ENCODE data around the gene DTL. TPM values are rescaled to one million over a fixed set of nuclear protein-coding genes. Genes with fewer than 3 reads are reported as not detected.
A peak's percentile ranks its signal among the peaks of the same experiment; 100 is the strongest.

The DTL gene
- polyA plus RNA-seq, 1 donor, result 7.8 TPM

DNA sequence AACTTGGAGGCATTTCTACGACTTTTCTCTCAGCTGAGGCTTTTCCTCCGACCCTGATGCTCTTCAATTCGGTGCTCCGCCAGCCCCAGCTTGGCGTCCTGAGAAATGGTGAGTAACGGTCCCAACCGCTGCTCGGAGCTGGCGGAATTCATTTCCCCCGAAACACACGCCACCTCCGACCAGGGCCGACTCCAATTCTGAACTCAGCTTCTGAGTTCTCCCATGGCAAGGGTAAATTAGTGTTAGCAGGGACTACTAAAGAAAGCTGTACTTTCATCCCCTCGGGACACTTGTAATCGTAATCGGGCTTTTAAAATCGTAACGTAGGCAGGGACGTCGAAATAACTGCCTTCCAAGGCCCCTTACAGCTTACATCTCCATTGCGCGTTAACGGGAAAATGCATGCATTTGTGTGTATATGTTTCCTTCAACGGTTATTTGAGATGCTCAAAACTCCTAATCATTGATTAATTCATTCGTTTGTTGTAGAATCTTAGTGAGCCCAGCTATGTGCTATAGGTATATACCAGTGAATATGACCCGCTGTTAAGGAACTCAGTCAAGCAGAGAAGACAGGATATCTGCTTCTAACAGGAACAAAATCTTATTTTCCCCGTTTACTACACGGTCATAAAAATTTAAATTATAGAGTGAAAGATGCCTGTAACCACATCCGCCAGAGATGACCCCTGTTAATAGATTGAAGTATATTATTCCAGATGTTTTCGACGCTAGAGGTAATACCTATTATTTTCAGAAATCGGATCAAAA, 472 bp downstream of the DTL start:
- no peak for DNase-seq

GRCh38 chr1:212037900-212038299, 2.4 kb downstream of the DTL start:
- DNase-seq, result no peak

DNA sequence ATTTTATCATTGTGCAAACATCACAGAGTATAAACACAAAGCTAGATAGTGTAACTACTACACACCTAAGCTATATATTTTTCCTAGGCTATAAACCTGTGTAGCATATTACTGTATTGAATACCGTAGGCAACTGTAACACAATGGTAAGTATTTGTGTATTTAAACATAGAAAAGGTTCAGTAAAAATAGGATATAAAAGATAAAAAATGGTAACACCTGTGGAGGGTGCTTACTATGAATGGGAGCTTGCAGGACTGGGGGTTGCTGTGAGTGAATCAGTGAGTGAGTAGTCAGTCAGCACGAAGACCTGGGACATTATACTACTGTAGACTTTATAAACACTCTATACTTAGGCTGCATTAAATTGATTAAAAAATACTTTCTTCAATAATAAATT, 4.1 kb downstream of the DTL start:
- DNase-seq, result no peak

GRCh38 chr1:212040629-212041412, 5.3 kb downstream of the DTL start:
- DNase-seq, result no peak

GRCh38 chr1:212042436-212042835, 6.9 kb downstream of the DTL start:
- DNase-seq, result no peak

DNA sequence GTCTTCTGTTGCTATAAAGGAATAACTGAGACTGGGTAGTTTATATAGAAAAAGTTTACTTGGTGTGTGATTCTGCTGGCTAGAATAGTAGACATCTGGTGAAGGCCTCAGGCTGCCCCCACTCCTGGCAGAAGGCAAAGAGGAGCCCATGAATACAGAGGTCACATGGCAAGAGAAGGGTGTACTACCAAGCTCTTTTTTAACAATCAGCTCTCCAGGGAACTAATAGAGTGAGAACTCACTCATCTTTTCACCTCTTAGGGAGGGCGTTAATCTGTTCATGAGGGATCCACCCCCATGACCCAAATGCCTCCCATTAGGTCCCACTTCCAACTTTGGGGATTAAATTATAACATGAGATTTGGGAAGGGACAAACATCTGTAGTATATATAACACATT, 9.3 kb downstream of the DTL start:
- DNase-seq, result no peak

- DNase-seq, result no peak
Observed at GRCh38 chr1:212045981-212046380, 10.4 kb downstream of the DTL start.

DNA sequence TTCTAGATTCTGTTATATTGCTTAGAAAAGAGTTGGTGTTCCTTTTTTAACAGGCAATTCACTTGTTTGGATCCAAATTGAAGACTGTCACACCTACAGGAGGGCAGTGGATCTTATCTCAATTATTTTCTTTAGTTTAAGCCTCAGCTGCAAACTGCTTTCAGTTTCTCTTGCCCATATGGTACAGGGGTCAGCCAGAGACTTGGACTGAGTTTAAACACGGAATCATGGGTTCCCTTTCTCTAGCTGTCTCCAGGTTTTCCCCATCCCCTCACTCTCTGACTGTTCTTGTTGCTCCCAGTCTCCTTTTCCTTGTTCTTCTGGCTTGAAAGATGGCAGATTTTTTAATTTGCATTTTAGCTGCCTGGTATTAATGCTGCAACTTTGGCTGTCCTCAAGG, 18.4 kb downstream of the DTL start:
- no peak for DNase-seq

DNA sequence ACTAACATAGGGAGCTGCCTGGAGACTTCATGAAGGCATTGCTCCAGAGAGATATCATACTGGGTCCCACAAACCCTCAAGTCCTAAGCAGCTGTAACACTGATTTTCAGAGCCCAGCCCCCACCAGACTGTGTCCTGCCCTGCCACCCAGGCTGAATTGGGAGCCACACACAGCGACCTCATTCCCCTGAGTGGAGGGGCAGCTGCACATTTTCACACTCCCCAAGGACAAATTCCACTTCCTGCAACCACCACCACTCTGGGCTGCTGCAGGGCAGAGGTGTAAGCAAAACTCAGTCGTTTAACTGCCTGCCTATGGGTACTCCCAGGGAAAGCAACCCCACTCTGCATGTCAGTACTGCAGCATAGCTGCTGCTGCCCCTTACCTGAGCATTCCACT, 19.8 kb downstream of the DTL start:
- no peak for DNase-seq

GRCh38 chr1:212060632-212061472, 25.3 kb downstream of the DTL start:
- no peak for DNase-seq

GRCh38 chr1:212062832-212063438, 27.4 kb downstream of the DTL start:
- peak; percentile 6 for DNase-seq

DNA sequence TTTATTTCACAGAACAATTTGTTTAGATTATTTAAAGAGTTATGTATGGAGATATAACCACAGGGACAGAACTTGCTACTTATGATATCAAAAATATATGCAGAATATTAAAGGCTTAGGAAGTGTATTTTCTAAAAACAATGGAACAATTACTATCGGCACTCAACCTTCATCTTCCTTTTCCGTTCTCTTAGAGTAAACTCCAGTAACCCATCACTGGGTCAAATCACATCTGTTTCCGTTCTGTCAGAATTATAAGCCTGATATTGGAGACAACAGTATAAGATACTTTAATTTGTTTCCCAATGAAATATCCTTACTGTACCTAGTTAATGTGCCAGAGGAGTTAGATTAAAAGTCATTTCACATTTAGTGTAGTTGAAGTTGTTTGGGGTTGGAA, 32.2 kb downstream of the DTL start:
- DNase-seq, result no peak

GRCh38 chr1:212070720-212071302, 35.3 kb downstream of the DTL start:
- peak; percentile 39 for DNase-seq

- DNase-seq, result no peak
Observed at GRCh38 chr1:212072047-212072446, 36.5 kb downstream of the DTL start.

- no peak for DNase-seq
Observed at GRCh38 chr1:212073490-212073889, 37.9 kb downstream of the DTL start.

- no peak for DNase-seq
Observed at GRCh38 chr1:212074313-212074712, 38.8 kb downstream of the DTL start.

DNA sequence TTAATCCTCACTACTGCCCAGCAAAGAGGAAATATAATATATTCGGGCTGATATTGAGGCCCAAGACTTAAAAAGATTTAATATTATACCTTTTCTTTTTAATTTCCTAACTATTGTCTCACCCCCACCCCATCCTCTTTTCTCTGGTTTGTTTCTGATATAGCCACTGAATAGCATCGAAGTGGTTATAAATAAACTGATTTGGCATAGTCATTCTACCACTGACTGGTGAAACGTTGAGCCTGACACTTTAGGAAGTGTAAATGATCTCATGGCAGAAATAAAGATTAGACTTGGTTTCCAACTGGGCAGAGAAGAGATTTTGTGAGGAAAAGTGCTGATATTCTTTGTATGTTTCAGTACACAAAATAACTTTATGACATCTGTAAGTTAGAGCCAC, 39.3 kb downstream of the DTL start:
- no peak for DNase-seq

GRCh38 chr1:212077028-212077427, 41.5 kb downstream of the DTL start:
- DNase-seq, result no peak

- DNase-seq, result no peak
Observed at GRCh38 chr1:212078826-212079225, 43.3 kb downstream of the DTL start.

GRCh38 chr1:212082765-212083406, 47.3 kb downstream of the DTL start:
- no peak for DNase-seq

DNA sequence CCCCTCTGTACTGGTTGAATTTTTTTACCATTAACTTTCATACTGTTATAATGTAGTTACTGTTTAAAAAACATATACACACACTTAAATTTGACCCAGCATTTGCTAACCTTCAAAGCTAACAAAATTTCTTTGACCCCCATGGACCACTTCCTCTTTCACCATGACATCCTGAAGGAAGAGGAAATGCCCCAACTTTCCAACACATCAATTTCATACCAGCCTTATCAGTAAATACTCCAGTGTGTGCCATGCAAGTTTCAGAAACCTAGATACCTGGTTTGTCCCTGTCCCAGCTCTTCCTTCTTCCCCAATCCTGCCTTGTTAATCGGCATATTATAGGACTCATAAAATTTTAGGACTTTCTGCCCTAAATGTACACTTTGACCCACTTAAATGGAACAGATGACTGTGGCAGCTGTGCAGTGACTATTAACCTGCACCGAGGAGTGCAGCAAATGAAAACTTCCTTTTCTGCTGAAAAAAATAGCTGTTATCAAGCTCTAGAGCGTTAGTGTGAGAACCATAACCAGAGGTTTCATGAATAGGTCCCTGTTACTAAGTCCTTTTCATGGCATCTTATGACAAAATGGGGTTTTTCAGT, 54.1 kb downstream of the DTL start:
- DNase-seq, result no peak

All from hindlimb muscle (tissue), 1 donor.